Measurements from ENCODE around the gene HSPA12A.

The HSPA12A gene

DNA sequence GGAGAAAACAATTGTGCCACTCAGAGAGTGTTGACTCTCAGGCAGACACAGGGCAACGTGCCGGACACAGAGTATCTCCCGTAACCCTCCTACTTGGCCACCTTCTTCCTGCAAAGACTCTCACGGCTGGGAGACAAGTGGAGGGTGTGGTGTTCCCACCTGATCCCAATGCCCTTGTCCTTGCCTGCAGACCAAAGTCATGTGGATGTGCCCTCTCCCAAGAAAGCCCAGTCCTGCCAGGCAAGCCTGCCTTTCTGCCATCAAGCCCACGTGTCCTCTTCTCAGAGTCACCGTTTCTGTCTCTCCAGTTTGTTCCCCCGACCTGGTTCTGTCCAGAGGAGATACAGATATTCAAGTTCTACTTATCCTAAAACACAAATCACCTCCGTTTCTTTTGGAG, 120.9 kb downstream of the HSPA12A start:
- DNase-seq, result peak; percentile 40

Measured in islet precursor cell (in vitro differentiated cells).